Measurements from ENCODE around the gene PRTG. TPM values are rescaled to one million over a fixed set of nuclear protein-coding genes. Genes with fewer than 3 reads are reported as not detected.
"Not testable (repeated sequence)": the region's sequence is repeated elsewhere in the genome, so short reads cannot be mapped to it uniquely, and the experiment has no call there.

PRTG gene
- total RNA-seq, 6 experiments from 2014 or later = 0.06 to 0.22 (median 0.12) TPM

DNA sequence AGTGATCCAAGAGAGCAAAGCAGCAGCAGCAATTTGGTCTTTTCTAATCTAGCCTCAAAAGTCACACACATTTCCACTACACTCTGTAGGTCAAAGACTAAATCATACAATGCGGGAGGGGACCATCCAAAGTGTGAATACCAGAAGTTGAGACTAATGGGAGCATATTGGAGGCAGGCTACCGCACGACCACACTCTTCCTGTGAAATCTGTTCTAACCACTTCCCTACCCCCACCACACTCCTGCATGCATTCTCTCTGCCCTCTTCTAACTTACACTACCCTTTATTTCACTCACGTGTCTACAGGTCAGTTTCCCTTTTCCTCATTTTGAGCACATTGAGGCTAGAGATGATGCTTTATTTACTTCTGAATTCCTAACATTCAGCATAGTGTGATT lies 23.7 kb upstream of the PRTG start:
- no peaks in the 10 kb centered on the region for H3K36me3 ChIP-seq
- ATAC-seq (no peak), DNase-seq (no peak)
- no peak overlapping the region for H3K4me3 ChIP-seq
- H3K4me1 ChIP-seq = no peaks in the 10 kb centered on the region
- H3K27ac ChIP-seq = no peak overlapping the region
- 67% methylated on average over 4 of the region's 4 CpGs for WGBS (ENCODE audit: insufficient coverage, low coverage, low lambda C conversion rate, missing lambda C conversion rate)
- TF ChIP-seq POLR2A (IDR thresholded peaks at IDR 0.05) = no peak
- TF ChIP-seq, protein P1, sequence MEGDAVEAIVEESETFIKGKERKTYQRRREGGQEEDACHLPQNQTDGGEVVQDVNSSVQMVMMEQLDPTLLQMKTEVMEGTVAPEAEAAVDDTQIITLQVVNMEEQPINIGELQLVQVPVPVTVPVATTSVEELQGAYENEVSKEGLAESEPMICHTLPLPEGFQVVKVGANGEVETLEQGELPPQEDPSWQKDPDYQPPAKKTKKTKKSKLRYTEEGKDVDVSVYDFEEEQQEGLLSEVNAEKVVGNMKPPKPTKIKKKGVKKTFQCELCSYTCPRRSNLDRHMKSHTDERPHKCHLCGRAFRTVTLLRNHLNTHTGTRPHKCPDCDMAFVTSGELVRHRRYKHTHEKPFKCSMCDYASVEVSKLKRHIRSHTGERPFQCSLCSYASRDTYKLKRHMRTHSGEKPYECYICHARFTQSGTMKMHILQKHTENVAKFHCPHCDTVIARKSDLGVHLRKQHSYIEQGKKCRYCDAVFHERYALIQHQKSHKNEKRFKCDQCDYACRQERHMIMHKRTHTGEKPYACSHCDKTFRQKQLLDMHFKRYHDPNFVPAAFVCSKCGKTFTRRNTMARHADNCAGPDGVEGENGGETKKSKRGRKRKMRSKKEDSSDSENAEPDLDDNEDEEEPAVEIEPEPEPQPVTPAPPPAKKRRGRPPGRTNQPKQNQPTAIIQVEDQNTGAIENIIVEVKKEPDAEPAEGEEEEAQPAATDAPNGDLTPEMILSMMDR (IDR thresholded peaks at IDR 0.05) = no peak
- intact Hi-C loops (cut with DNase I) = no loop called here
- no peaks in the 10 kb centered on the region for H3K27me3 ChIP-seq
- H3K9me3 ChIP-seq = no peaks in the 10 kb centered on the region

DNA sequence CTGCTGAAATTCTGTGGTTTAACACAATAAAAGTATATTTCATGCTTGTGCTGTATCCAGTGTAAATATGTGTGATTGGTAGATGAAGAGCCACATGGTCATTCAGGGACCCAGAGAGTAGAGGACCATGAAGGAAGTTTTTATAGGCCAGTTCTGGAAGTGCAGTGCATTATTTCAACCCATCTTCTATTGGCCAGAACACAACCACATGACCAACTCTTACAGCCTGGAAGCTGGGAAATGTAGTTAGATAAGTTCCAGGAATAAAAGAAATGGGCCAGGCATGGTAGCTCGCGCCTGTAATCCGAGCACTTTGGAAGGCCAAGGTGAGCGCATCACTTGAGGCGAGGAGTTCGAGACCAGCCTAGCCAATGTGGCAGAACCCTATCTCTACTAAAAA lies 21.4 kb upstream of the PRTG start:
- intact Hi-C loops (cut with DNase I) = no loop called here

DNA sequence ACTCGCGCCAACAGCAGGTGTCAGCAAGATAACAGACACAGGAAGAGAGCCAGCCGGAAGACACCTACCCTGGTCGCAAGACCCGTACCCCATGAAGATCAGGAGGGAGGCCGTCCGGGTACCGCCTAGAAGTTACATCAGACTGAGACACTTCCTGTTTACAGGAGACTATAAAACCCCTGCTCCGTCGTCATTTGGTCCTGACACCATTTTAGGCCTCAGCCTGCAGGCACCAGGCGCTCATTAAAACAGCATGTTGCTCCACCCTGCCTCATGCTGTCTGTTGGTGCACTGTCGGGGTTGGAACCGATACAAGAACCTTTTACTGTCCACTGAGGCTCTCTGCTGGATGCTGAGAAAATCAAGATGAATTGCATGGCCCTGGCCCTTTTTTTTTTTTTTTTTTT lies 15.6 kb upstream of the PRTG start:
- Histone ChIP-seq H3K4me3 (no peak overlapping the region), H3K36me3 (no peaks in the 10 kb centered on the region), H3K4me1 (no peaks in the 10 kb centered on the region), H3K27ac (no peak overlapping the region), H3K9me3 (no peaks in the 10 kb centered on the region), H3K27me3 (no peaks in the 10 kb centered on the region)
- 73% methylated on average over 3 of the region's 13 CpGs for WGBS (ENCODE audit: insufficient coverage, low coverage, low lambda C conversion rate, missing lambda C conversion rate)
- TF ChIP-seq POLR2A (IDR thresholded peaks at IDR 0.05) = no peak
- TF ChIP-seq, protein P1 (IDR thresholded peaks at IDR 0.05) = no peak
- ATAC-seq (no peak), DNase-seq (no peak)
- intact Hi-C loops (cut with DNase I) = no loop called here

More for the DNA sequence above, 21.4 kb upstream of the PRTG start:
- Histone ChIP-seq H3K36me3 (no peaks in the 10 kb centered on the region), H3K4me3 (no peak overlapping the region), H3K27ac (no peak overlapping the region), H3K9me3 (no peaks in the 10 kb centered on the region), H3K27me3 (no peaks in the 10 kb centered on the region), H3K4me1 (no peaks in the 10 kb centered on the region)
- 94% methylated on average over 6 of the region's 6 CpGs for WGBS (ENCODE audit: insufficient coverage, low coverage, low lambda C conversion rate, missing lambda C conversion rate)
- ATAC-seq (no peak), DNase-seq (no peak)
- no peak for TF ChIP-seq POLR2A (IDR thresholded peaks at IDR 0.05)
- TF ChIP-seq, protein P1 (IDR thresholded peaks at IDR 0.05) = no peak

DNA sequence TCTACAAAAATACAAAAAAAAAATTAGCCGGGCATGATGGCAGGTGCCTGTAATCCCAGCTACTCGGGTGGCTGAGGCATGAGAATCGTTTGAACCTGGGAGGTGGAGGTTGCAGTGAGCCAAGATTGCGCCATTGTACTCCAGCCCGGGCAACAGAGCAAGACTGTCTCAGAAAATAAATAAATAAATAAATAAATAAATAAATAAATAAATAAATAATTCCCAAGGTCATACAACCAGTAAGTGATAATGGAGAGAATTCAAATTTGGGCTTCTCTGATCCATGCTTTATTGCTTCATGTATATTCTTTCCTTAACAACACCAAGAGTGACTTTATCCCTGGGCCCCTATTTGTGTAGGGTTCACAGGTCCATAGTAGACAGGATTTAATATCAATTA lies 10.5 kb upstream of the PRTG start:
- H3K4me1 ChIP-seq; ATAC-seq; H3K27me3 ChIP-seq; H3K27ac ChIP-seq; intact Hi-C loops (cut with DNase I); H3K36me3 ChIP-seq; DNase-seq; H3K9me3 ChIP-seq; H3K4me3 ChIP-seq: not testable (repeated sequence)
- WGBS (ENCODE audit: insufficient coverage, low coverage, low lambda C conversion rate, missing lambda C conversion rate) = 77% methylated on average over 5 of the region's 5 CpGs

DNA sequence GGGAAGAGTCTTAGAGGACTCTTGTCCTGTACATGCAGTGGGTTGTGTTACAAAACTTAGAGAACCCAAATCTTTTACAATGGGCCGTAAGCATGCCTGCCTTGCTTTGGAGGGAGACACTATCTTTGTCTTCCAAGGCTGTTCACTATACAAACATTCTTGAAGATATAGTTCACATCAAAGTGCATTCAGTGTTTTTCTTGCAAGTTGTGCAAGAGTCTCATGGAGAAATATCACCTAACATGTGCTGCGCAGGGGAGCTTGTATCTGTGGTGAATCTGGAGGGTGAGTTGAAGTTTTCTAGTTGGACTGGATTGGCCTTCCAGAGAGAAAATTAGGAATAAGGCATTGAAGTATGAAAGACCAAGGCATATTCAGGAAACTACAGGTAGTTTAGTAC lies 7.8 kb upstream of the PRTG start:
- no peak overlapping the region for H3K4me3 ChIP-seq
- ATAC-seq = no peak
- H3K27me3 ChIP-seq = no peaks in the 10 kb centered on the region
- DNase-seq = no peak
- no peak overlapping the region for H3K27ac ChIP-seq
- WGBS (ENCODE audit: insufficient coverage, low coverage, low lambda C conversion rate, missing lambda C conversion rate) = 87% methylated on average over 2 of the region's 2 CpGs
- TF ChIP-seq POLR2A (IDR thresholded peaks at IDR 0.05) = no peak
- TF ChIP-seq, protein P1 (IDR thresholded peaks at IDR 0.05) = no peak
- no peaks in the 10 kb centered on the region for H3K36me3 ChIP-seq
- intact Hi-C loops (cut with DNase I) = no loop called here
- no peaks in the 10 kb centered on the region for H3K4me1 ChIP-seq
- no peaks in the 10 kb centered on the region for H3K9me3 ChIP-seq
